ENCODE results near the gene SNX21.
A peak's percentile ranks its signal among the peaks of the same experiment; 100 is the strongest.

The SNX21 gene

GRCh38 chr20:45888681-45889080 lies 55.1 kb downstream of the SNX21 start:
- Histone ChIP-seq H3K4me3 (ENCODE audit: low read depth, low read length) (no peak overlapping the region), H3K9me3 (no peaks in the 10 kb centered on the region), H3K27me3 (no peaks in the 10 kb centered on the region), H3K36me3 (peaks cover 15% of the 10 kb centered on the region), H3K4me1 (no peaks in the 10 kb centered on the region)
- no peak for DNase-seq
- no peak for TF ChIP-seq CTCF (IDR thresholded peaks at IDR 0.05; ENCODE audit: low read depth, low read length)

GRCh38 chr20:45890077-45890984 lies 56.7 kb downstream of the SNX21 start:
- Histone ChIP-seq H3K36me3 (peaks cover 12% of the 10 kb centered on the region), H3K27me3 (no peaks in the 10 kb centered on the region), H3K4me1 (no peaks in the 10 kb centered on the region), H3K9me3 (no peaks in the 10 kb centered on the region), H3K4me3 (ENCODE audit: low read depth, low read length) (peak overlapping the region; percentile 83)
- DNase-seq = peak; percentile 92
- peak; percentile 85 for TF ChIP-seq CTCF (IDR thresholded peaks at IDR 0.05; ENCODE audit: low read depth, low read length)

GRCh38 chr20:45890985-45891983 lies 57.7 kb downstream of the SNX21 start, which contains the start of the genes CTSA and NEURL2:
TSS of gene CTSA (plus strand) at chr20:45891335. CDS start at chr20:45891569, 234 bp downstream.
TSS of gene NEURL2 (minus strand) at chr20:45891208. CDS start at chr20:45890991, 217 bp downstream.
- Histone ChIP-seq H3K27me3 (no peaks in the 10 kb centered on the region), H3K36me3 (peaks cover 20% of the 10 kb centered on the region), H3K9me3 (no peaks in the 10 kb centered on the region), H3K4me3 (ENCODE audit: low read depth, low read length) (peak within 1 kb of the TSS; percentile 83), H3K4me1 (no peaks in the 10 kb centered on the region)
- peak; percentile 94 for DNase-seq
- no peak for TF ChIP-seq CTCF (IDR thresholded peaks at IDR 0.05; ENCODE audit: low read depth, low read length)

GRCh38 chr20:45892049-45892825 lies 58.6 kb downstream of the SNX21 start:
- DNase-seq = no peak
- peak overlapping the region; percentile 83 for H3K4me3 ChIP-seq (ENCODE audit: low read depth, low read length)
- no peak; the same call in 1 of the 2 replicates for TF ChIP-seq CTCF (IDR thresholded peaks at IDR 0.05; ENCODE audit: low read depth, low read length)
- H3K9me3 ChIP-seq = no peaks in the 10 kb centered on the region
- no peaks in the 10 kb centered on the region for H3K4me1 ChIP-seq
- H3K27me3 ChIP-seq = no peaks in the 10 kb centered on the region
- peaks cover 30% of the 10 kb centered on the region for H3K36me3 ChIP-seq

Measured in BE2C (cell line).